ENCODE measurements around the gene ADIRF.
"Not testable (repeated sequence)": the region's sequence is repeated elsewhere in the genome, so short reads cannot be mapped to it uniquely, and the experiment has no call there.

The ADIRF gene

GRCh38 chr10:86971232-86971991 is 3.1 kb downstream of the ADIRF start:
- in situ Hi-C loops (cut with MboI; ENCODE audit: low pct_unique_long_range_greater_than_20kb, low sequenced_read_pairs, unreplicated experiment), result no loop called here
- peak; percentile 90 for DNase-seq (ENCODE audit: low spot score)
- no peak for TF ChIP-seq CTCF (IDR thresholded peaks at IDR 0.05; ENCODE audit: extremely low read depth, insufficient read depth, missing control alignments)

- in situ Hi-C loops (cut with MboI; ENCODE audit: low pct_unique_long_range_greater_than_20kb, low sequenced_read_pairs, unreplicated experiment), result no loop called here
- no peak for DNase-seq (ENCODE audit: low spot score)
Measured at GRCh38 chr10:86972613-86973380, 4.5 kb downstream of the ADIRF start.

GRCh38 chr10:86974484-86974883 is 6.2 kb downstream of the ADIRF start:
- in situ Hi-C loops (cut with MboI; ENCODE audit: low pct_unique_long_range_greater_than_20kb, low sequenced_read_pairs, unreplicated experiment), result no loop called here

More at GRCh38 chr10:86972613-86973380, 4.5 kb downstream of the ADIRF start:
- TF ChIP-seq CTCF (IDR thresholded peaks at IDR 0.05; ENCODE audit: extremely low read depth, insufficient read depth, missing control alignments), result no peak

GRCh38 chr10:86976362-86977056 is 8.2 kb downstream of the ADIRF start:
- TF ChIP-seq CTCF (IDR thresholded peaks at IDR 0.05; ENCODE audit: extremely low read depth, insufficient read depth, missing control alignments), result no peak
- in situ Hi-C loops (cut with MboI; ENCODE audit: low pct_unique_long_range_greater_than_20kb, low sequenced_read_pairs, unreplicated experiment), result no loop called here
- DNase-seq (ENCODE audit: low spot score), result no peak

More at GRCh38 chr10:86974484-86974883, 6.2 kb downstream of the ADIRF start:
- TF ChIP-seq CTCF (IDR thresholded peaks at IDR 0.05; ENCODE audit: extremely low read depth, insufficient read depth, missing control alignments), result no peak
- DNase-seq (ENCODE audit: low spot score), result no peak

GRCh38 chr10:86978457-86978856 is 10.2 kb downstream of the ADIRF start:
- in situ Hi-C loops (cut with MboI; ENCODE audit: low pct_unique_long_range_greater_than_20kb, low sequenced_read_pairs, unreplicated experiment); DNase-seq (ENCODE audit: low spot score): not testable (repeated sequence)

- in situ Hi-C loops (cut with MboI; ENCODE audit: low pct_unique_long_range_greater_than_20kb, low sequenced_read_pairs, unreplicated experiment), result no loop called here
- no peak for DNase-seq (ENCODE audit: low spot score)
- TF ChIP-seq CTCF (IDR thresholded peaks at IDR 0.05; ENCODE audit: extremely low read depth, insufficient read depth, missing control alignments), result no peak
Measured at GRCh38 chr10:86979296-86979818, 11.1 kb downstream of the ADIRF start.
